HG03342 (cell line): ENCODE measurements around the gene FER.
A peak's percentile ranks its signal among the peaks of the same experiment; 100 is the strongest.

Source experiments
- ATAC-seq: cut with Tn5 transposase; IDR thresholded peaks from one replicate; pipeline ENCODE4 v1.9.1; 2021; ENCODE audit warnings: mild to moderate bottlenecking, moderate library complexity; ENCODE audit not compliant: unreplicated experiment

FER gene

DNA sequence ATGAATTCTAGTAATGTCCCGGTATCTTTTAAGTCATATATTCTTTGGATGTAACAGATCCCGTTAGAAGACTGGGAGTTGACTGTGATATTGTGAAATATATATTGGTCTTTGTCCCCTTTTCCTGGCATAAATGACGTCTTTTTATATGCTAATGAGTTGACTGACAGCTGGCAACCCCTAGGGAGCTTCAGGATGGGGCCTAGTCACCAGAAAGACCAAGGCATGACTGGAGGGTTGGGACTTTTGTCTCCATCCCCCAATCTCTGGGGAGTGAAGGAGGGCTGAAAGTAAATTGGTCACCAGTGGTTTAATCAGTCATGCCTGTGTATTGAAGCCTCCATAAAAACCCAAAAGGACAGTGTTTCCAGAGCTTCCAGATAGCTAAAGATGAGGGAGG, 420.5 kb downstream of the FER start:
- ATAC-seq = no peak

DNA sequence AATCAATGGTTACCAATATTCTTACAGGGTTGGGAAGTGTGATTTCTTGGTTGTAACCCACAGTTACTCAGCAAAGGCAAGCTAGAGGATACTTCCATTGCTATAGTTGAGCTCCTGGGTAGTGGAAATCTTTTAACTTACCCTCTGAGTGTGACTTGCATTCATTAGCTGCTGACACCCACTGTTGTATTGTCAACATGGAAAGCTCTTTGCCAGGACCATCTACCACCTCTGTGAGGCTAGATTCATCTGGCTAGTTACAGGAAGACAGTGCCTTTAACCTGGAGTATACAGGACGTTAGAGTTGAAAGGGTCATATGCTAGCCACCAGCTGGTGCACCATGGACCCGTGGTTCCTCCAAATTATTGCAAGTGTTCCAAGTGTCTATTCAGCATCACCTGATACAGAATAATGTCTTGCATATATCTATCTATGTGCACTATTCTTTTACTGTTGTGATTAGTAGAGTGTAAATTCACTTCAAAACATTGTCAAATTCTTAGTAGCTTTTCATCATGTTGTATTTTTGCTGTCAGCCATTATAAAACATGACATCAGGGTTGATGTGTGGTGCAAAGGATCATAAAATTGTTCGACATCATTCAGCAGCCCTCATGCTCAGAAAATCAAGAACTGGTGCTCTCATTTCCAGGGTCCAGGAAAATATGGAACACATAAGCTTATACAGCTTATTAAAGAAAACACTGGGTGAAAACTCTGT, 423.1 kb downstream of the FER start:
- ATAC-seq = no peak

DNA sequence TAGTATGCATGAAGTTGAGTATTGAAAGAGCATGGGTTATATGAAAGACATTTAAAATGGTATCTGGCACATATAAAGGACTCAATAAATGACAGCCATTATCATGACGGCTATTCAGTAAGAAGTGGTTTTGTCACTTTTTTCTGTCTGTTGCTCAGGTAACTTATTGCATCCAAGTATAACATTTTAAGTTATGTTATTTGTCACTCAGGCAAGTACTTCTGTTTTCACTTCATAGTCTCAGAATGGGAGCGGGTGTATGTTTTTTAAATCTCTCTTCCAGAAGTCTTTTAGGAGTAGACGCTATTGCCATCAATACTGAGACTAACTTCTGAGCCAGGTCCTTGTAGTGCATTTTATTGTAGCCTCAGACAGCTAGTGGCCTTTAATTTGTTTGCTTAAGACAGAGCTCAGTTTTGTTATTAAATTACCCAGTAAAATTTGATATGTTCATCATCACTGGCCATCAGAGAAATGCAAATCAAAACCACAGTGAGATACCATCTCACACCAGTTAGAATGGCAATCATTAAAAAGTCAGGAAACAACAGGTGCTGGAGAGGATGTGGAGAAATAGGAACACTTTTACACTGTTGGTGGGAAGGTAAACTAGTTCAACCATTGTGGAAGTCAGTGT, 423.9 kb downstream of the FER start:
- ATAC-seq = peak; percentile 82

DNA sequence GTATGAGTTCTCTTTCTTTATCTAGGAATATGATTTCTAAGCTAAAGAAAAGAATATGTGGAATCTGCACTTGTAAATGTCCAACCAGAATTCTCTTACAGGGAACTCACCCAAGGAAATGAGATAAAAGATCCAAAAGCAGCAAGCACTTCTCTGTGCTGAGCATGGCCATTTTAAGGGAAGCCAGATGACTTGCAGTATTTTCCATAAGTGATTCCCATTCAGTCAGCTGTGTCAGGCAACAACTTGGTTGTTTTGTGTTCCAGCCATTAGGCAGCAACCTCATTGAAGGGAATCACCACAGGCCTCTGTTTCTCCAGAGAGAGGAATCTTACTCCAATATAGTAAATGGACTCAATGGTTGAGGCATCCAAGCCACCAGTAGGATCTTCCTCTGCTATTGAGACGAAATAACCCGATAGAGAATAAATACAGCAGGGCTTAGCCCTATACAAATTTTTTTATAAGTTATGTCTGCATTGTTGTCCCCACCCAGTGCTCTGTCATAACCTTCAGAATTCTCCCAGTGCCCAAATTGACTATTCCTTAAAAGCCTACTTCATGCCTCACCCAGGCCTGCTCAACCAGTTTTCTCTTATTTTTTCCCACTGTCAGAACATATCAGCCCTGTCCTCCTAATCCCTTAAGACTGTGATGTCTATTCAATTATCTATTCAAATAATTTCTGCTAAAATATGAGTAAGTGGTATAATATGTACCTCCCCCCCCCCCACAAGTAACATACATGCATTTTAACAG, 425.5 kb downstream of the FER start:
- no peak for ATAC-seq

DNA sequence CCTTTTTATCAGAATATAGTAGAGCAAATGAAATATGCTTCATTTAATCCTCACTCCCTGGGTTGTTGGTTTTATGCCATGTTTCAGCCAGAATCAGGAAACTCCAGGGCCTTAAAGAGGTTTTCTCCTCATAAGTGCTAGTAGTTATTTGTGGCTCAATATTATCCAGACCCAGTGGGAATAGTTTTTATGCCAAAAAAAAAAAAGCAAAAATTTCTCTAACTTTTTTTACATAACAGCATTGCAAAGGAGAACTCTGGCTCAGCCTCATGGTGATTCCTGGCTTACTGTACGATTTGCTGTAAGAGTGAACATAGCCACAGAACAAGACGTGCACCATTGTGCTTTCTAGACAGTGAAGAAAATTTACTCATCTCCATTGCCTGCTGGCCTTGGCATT, 429.5 kb downstream of the FER start:
- ATAC-seq = no peak

- no peak for ATAC-seq
Measured at GRCh38 chr5:109177782-109178181, 430.1 kb downstream of the FER start.

GRCh38 chr5:109180668-109181067, 433.0 kb downstream of the FER start:
- ATAC-seq = no peak

GRCh38 chr5:109186759-109187158, 439.1 kb downstream of the FER start:
- no peak for ATAC-seq

DNA sequence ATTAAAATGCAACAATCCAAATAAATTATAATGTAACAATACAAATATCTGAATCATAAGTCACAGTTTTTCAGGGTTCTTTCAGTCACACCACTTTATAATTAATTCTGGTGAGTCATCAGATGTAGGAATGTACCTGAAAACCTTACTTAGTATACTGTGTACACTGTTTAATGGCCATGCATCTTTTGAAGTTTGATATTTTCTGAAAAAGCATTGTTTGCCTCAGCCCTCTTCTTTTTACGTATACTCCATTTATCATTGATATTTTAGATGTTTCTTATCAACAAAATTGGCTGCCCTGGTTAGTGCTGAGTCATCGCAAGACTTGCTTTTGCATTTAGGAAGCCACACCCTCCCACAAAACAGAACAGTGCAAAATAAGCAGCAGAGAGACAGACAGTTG, 443.5 kb downstream of the FER start:
- ATAC-seq = no peak

DNA sequence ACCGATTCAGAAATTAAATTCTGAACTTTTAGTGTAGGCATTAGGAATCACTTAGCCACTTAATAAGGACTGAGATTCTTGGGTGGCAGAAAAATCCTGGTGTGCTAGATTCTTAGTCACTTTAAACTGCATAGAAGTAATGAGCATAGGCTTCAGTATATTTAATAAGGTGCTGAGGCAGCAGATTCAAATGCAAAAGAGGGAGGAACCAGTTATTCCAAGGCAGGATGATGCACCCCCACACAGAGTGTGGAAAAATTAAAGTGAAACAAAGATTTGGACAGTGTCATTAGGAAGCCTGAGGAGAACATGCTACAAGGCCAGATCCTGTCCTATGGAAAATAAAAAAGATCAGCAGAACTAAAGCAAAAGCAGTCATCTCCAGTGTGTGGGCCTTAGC, 444.3 kb downstream of the FER start:
- no peak for ATAC-seq

DNA sequence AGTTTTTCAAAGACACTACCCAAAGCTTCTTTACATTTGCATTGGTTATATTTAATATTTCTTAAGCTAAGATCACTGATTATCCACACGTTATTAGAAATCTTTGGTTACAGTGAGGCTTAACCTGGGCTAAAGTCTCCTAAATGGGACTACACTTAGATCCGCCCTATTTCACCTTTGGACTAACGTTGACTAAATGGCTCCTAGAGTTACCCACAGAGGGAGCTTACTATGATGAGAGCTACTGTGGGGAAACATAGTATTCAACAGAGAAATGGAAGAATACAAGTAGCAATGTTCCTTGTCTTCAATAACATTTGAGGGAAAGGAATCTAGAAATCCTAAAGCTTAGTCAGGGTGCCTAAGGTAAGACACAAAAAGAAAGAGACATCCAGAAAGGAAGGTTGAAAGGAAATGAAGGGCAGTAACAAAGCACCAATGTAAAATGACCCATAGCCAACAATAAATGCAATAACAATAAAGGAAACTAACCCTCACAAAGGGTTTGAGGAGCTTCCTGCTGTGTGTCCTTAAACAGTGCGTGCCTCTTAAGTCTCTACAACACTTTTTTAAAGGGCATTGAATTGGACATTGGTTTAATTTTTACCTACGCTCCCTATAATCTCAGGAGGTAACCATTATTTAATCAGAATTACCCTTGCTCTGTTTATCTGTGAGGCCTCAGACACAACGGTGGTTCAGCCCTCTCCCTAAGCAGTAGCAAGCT, 445.0 kb downstream of the FER start:
- no peak for ATAC-seq

GRCh38 chr5:109195667-109196066, 448.0 kb downstream of the FER start:
- no peak for ATAC-seq

GRCh38 chr5:109196087-109196822, 448.6 kb downstream of the FER start:
- no peak for ATAC-seq

DNA sequence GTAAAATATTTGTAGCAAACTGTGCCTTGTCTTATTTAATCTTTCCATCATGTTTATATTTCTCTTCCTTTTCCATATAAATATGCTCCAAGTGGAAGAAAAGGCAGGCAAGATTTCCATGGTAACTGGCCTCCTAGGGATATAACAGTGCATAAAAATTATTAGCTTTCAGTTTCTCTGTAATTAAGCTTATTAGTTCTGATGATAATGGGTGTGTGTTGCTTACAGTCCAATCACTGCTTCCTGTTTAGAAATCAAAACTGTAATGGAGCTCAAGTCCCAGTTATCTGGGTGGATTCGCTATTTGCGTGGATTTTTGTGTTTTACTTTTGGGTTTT, 449.1 kb downstream of the FER start:
- no peak for ATAC-seq

DNA sequence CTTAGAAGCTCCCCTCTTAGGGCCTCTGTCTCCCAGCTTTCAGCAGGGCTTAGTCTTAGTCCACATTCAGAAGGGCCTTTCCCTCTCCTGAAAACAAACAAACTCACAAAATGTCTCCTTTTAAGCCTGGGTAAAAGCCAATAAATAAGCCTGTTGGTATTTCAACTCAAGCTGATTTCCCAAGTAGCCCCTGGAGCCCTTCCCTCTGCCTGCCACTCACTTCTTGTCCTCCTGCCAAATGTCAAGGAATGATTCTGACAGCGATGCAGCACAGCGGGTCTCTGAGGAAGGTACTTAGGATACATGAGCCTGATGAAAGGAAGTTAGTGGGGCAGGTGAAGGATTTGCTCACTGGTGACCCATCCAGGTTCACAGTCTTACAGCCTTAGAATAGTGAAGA, 451.6 kb downstream of the FER start:
- ATAC-seq = no peak

GRCh38 chr5:109199799-109200620, 452.3 kb downstream of the FER start:
- ATAC-seq = no peak

GRCh38 chr5:109215040-109215439, 467.3 kb downstream of the FER start:
- no peak for ATAC-seq

- no peak for ATAC-seq
Measured at GRCh38 chr5:109218818-109219217, 471.1 kb downstream of the FER start.

- ATAC-seq = no peak
Measured at GRCh38 chr5:109223531-109223930, 475.8 kb downstream of the FER start.

- ATAC-seq = no peak
Measured at GRCh38 chr5:109224276-109224882, 476.7 kb downstream of the FER start.
